HG03064 (cell line): Measurements from ENCODE around the gene LRRC4.

Experiments used
- ATAC-seq: cut with Tn5 transposase; IDR thresholded peaks from one replicate; pipeline ENCODE4 v1.9.1; 2021; ENCODE audit warnings: low read depth; ENCODE audit not compliant: unreplicated experiment

The LRRC4 gene

DNA sequence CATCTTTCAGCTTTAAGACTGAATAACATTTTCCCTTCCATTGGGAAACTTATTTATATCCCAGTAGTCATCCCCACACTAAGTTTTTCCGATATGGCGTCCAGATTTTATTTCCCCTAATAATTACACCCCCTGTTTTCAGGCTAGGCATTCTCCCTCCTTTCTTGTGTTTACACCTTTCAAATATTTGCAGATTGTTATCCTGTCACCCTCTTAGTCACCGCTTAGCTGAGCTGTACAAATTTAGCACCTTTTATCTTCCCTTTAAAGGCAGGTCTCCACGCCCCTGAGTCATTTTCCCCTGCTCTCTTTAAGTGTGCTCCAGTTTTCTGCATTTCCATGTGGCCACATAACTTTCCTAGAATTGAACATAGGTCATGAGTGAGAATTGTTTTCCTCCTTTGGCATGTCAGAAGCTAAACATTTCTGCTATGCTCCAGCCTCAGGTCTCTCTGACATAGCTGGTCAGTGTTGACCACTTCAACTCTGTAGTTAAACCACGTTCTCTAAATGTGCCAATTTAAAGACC is 47.4 kb downstream of the LRRC4 start:
- ATAC-seq = no peak

DNA sequence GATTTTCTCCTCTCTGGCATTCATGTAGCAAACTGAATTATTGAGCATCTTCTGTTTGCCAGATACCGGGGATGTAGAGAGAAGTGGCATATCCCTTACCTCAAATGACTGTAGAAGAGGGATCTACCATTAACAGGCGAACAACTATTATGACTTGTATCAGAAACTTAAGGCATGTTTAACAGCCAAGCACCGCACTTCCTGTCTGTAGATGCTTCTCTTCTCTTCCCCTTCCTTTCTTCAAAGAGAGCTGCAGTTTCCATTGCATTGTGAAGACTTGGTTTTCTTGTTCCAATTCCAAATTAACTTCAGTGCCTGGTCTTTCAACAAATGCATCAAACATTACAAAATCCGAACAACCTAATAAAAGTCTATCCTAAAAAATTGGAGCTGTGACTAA is 49.3 kb downstream of the LRRC4 start:
- ATAC-seq = no peak

DNA sequence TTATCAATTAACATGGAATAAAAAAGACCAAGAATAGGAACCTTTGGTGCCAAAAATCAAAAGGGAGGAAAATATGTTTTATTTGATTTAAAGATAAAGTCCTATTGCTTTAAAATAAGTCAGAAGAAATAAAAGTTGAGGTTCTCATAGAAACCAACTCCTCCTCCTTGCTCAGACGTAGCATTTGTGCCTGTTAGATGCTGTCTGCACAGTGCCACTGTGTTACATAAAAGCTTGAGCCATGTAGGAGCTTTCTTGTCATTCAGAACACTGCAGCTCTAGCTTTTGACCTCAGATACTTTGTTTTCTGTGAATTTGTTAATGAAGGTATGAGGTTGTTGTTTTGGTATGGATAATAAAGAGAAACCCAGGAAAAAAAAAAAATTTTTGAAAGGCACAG is 50.3 kb downstream of the LRRC4 start:
- ATAC-seq = no peak

DNA sequence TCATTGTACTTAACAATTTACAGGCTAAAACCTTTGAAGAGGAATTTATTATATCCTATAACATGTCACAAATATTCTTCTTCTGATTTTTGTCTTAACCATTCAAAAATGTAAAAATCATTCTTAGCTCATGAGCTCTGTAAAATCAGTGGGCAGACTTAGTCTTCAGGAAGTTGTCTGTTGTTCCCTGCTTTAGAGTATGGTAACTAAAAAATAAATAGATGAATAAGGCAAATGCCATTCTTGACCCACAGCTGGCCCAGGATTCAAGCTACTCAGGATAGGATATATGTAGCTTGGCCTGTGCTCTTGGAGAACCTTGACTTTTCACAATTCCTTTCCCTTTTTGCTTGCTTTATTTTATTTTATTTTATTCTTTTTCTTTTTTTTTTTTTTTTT is 51.5 kb downstream of the LRRC4 start:
- no peak for ATAC-seq

DNA sequence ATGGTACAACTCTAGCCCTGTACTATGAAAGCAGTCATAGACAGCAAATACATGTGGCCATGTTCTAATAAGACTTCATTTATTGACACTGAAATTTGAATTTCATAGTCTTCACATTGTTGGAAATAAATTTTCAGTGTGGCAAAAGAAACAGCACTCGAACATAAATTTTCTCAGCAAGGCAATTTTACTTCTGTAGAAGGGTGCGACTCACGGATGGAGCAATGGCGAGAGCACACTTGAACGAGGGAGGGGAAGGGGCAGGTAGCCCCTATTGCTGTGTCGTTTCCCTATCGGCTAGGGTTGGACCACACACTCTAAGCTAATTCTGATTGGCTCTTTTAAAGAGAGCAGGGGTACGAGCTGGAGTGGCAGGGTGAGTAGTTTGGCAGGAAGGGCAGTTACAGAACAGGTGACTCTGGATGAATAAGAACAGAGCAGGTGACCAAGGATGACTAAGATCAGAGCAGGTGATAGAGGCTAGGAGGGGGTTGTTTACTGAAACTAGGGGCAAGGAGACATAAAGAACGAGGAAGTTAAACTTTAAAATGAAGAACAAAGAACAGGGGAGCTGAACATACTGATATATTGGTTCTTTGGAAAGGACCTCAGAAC is 52.0 kb downstream of the LRRC4 start:
- ATAC-seq = no peak

DNA sequence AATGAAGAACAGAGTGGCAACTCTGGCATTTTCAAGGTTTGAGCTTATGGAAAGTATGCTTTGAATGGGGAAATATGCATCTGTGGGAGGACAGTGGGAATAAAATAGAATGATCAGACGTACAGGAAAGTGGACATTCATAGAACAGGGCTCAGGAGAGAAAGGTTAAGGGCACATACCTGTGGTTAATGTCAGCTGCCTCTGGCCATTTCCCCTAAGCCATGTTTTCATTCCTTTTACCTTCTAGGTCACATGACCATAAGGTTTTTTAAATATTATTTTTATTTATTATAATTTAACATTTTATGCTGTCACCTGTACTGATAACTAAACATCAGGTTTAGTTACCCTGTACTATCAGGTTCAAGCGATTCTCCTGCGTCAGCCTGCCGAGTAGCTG is 52.8 kb downstream of the LRRC4 start:
- no peak for ATAC-seq
